Neural progenitor cell (in vitro differentiated cells): ENCODE results near the gene DCLRE1C.

Experiments used
- EZH2 ChIP-seq: fragments of 200-600 bp; sonication (generic); IDR thresholded peaks from 2 replicates; pipeline ENCODE4 v1.6.1; 2017; ENCODE audit warnings: antibody characterized with exemption, mild to moderate bottlenecking, moderate library complexity
- EZH2phosphoT487 ChIP-seq: fragments of 200-600 bp; sonication (generic); IDR thresholded peaks from 2 replicates; pipeline ENCODE4 v1.6.1; 2017; ENCODE audit warnings: antibody characterized with exemption
- TF ChIP-seq, protein P1 (sequence below): fragments of 200-600 bp; sonication (generic); IDR thresholded peaks from 2 replicates; pipeline ENCODE4 v1.5.1; 2017; ENCODE audit warnings: antibody characterized with exemption, mild to moderate bottlenecking

DNA sequence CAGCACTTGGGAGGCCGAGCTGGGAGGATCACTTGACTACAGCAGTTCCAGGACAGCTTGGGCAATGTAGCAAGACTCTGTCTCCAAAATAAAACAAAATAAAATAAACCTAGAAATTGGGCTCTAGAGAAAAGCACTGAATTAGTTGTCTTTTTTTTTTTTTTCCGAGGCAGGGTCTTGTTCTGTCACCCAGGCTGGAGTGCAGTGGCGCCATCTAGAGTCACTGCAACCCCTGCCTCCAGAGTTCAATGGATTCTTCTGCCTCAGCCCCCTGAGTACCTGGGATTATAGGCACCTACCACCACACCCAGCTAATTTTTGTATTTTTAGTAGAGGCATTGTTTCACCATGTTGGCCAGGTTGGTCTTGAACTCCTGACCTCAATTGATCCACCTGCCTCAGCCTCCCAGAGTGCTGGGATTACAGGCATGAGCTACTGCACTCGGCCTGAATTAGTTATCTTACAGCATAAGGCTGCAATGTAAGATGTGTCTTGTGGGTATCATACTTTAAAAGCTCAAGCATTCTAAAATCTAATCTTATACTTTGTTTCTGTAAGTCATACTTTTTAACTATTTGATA, 18.1 kb upstream of the DCLRE1C start:
- TF ChIP-seq, protein P1, sequence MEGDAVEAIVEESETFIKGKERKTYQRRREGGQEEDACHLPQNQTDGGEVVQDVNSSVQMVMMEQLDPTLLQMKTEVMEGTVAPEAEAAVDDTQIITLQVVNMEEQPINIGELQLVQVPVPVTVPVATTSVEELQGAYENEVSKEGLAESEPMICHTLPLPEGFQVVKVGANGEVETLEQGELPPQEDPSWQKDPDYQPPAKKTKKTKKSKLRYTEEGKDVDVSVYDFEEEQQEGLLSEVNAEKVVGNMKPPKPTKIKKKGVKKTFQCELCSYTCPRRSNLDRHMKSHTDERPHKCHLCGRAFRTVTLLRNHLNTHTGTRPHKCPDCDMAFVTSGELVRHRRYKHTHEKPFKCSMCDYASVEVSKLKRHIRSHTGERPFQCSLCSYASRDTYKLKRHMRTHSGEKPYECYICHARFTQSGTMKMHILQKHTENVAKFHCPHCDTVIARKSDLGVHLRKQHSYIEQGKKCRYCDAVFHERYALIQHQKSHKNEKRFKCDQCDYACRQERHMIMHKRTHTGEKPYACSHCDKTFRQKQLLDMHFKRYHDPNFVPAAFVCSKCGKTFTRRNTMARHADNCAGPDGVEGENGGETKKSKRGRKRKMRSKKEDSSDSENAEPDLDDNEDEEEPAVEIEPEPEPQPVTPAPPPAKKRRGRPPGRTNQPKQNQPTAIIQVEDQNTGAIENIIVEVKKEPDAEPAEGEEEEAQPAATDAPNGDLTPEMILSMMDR = peak; percentile 71
- TF ChIP-seq EZH2phosphoT487 = no peak
- TF ChIP-seq EZH2 = no peak
